LNCAP (cell line): ENCODE data around the gene IL17A.

Source experiments
- TF ChIP-seq, protein P1 (sequence below): fragments of 450-650 bp; IDR thresholded peaks from 2 replicates; pipeline ENCODE4 v1.5.1; 2017; ENCODE audit warnings: mild to moderate bottlenecking

The IL17A gene

GRCh38 chr6:52227495-52227894 is 41.3 kb downstream of the IL17A start:
- TF ChIP-seq, protein P1, sequence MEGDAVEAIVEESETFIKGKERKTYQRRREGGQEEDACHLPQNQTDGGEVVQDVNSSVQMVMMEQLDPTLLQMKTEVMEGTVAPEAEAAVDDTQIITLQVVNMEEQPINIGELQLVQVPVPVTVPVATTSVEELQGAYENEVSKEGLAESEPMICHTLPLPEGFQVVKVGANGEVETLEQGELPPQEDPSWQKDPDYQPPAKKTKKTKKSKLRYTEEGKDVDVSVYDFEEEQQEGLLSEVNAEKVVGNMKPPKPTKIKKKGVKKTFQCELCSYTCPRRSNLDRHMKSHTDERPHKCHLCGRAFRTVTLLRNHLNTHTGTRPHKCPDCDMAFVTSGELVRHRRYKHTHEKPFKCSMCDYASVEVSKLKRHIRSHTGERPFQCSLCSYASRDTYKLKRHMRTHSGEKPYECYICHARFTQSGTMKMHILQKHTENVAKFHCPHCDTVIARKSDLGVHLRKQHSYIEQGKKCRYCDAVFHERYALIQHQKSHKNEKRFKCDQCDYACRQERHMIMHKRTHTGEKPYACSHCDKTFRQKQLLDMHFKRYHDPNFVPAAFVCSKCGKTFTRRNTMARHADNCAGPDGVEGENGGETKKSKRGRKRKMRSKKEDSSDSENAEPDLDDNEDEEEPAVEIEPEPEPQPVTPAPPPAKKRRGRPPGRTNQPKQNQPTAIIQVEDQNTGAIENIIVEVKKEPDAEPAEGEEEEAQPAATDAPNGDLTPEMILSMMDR = no peak

DNA sequence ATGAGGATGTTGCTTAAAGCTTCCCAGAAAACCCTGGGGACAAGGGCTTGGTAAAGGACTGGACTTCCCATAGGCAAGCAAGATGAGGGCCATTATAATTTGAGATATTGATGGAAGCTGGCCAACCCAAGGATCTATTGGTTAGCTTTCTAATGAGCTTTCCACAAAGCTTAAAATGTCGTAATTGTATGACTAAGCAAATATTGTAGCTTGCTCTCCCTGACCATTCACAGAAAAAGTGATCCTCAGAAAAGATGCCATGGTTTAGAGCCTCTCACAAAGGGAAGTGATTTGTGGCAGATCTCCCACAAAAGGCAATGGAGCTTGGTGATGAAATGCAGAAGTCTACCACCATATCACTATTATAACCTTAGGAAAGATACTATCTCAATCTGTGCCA is 44.5 kb downstream of the IL17A start:
- TF ChIP-seq, protein P1 = no peak

- TF ChIP-seq, protein P1 = no peak
Observed at GRCh38 chr6:52231406-52232127, 45.4 kb downstream of the IL17A start.

- TF ChIP-seq, protein P1 = no peak
Observed at GRCh38 chr6:52233005-52233404, 46.8 kb downstream of the IL17A start.

- TF ChIP-seq, protein P1 = peak; percentile 73
Observed at GRCh38 chr6:52233975-52234823, 48.0 kb downstream of the IL17A start.
